ENCODE data around the gene SLC12A1. TPM values are rescaled to one million over a fixed set of nuclear protein-coding genes. Genes with fewer than 3 reads are reported as not detected.

Gene SLC12A1
- total and polyA plus RNA-seq, 2 of the 8 experiments (the other 6 are each of a cell fraction or from before 2014, with no cell fraction given), result 0.63 to 1.0 TPM

GRCh38 chr15:48190932-48191573 is 15.0 kb upstream of the SLC12A1 start (continued):
- 0 out of 3 replicates have a peak, but pooled peaks of 1 of the 2 experiments have one; percentile 17 for TF ChIP-seq EP300 (IDR thresholded peaks at IDR 0.05; ENCODE audit: borderline replicate concordance in 1 of 2, low read depth in 2 of 2, low read length in 2 of 2)
- TF ChIP-seq CEBPB (IDR thresholded peaks at IDR 0.05; ENCODE audit: low read depth, low read length), result no peak
- TF ChIP-seq, protein P1, sequence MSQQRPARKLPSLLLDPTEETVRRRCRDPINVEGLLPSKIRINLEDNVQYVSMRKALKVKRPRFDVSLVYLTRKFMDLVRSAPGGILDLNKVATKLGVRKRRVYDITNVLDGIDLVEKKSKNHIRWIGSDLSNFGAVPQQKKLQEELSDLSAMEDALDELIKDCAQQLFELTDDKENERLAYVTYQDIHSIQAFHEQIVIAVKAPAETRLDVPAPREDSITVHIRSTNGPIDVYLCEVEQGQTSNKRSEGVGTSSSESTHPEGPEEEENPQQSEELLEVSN (IDR thresholded peaks at IDR 0.05), result no peak
- TF ChIP-seq BCL11A (IDR thresholded peaks at IDR 0.05; ENCODE audit: low read depth in 2 of 2, low read length in 2 of 2), result no peak
- TF ChIP-seq KDM5A (IDR thresholded peaks at IDR 0.05; ENCODE audit: low read length), result no peak
- TF ChIP-seq CHD1 (IDR thresholded peaks at IDR 0.05; ENCODE audit: low read depth, low read length), result no peak
- peak; percentile 57; the same call in 1 of the 2 replicates for TF ChIP-seq MAX (IDR thresholded peaks at IDR 0.05)
- TF ChIP-seq TCF12 (IDR thresholded peaks at IDR 0.05; ENCODE audit: low read depth, low read length), result no peak
- TF ChIP-seq SAP30 (IDR thresholded peaks at IDR 0.05; ENCODE audit: insufficient read depth, insufficient replicate concordance, low read length), result peak; percentile 95
- no peak for TF ChIP-seq POU5F1 (IDR thresholded peaks at IDR 0.05; ENCODE audit: low read depth, low read length)
- TF ChIP-seq RAD21 (IDR thresholded peaks at IDR 0.05 in 1 of 2, conservative IDR thresholded peaks at IDR 0.05 in 1 of 2; ENCODE audit: low read depth in 2 of 2, low read length in 2 of 2), result peak in 1 of 2 experiments; percentile 19; a peak in 1 of 4 replicates
- no peak for TF ChIP-seq NRF1 (IDR thresholded peaks at IDR 0.05; ENCODE audit: low read depth, low read length)

Data from H1 (cell line).